HL-60 (cell line): ENCODE results near the gene WDR90.

Source experiments
- GABPA ChIP-seq: IDR thresholded peaks from 2 replicates; pipeline ENCODE4 v1.6.1; 2012; ENCODE audit warnings: low read depth
- TF ChIP-seq, protein P1 (sequence below): IDR thresholded peaks from one replicate; pipeline ENCODE4 v1.5.1; 2011; ENCODE audit warnings: low read length, control low read depth, inconsistent platforms; ENCODE audit not compliant: insufficient read depth

DNA sequence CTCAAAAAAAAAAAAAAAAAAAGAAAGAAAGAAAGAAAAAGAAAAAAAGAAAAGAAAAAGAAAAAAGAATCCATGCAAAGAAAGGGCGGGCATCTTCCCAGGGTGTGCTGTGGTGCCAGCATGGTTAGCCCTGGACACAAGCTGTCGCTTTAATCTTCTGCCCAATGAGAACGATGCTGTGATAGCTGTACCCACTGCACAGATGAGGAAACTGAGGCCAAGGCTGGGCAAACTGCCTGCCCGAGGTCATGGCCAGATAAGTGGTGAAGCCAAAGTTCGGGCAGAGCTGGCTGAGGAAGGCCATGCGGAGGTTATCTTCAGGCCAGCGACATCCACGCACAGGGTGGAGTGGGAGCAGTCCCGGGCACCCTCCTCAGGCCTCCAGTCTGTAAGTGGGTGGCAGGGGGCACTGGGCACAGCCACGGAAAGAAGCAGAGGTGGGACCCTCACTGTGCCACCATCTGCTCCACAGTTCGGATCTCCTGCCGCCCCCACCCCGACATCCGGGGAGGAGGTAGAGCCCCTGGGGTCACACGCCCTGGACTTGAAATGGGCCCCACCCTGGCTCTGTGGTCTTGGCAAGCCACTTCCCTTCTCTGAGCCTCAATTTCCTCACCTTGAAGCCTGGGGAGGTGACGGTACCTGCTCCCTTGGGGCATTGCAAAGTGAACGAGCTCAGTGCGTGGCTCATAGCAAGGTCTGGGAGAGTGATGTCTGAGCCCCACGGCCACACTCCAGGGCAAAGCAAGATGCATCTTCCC, 49.9 kb downstream of the WDR90 start:
- TF ChIP-seq, protein P1, sequence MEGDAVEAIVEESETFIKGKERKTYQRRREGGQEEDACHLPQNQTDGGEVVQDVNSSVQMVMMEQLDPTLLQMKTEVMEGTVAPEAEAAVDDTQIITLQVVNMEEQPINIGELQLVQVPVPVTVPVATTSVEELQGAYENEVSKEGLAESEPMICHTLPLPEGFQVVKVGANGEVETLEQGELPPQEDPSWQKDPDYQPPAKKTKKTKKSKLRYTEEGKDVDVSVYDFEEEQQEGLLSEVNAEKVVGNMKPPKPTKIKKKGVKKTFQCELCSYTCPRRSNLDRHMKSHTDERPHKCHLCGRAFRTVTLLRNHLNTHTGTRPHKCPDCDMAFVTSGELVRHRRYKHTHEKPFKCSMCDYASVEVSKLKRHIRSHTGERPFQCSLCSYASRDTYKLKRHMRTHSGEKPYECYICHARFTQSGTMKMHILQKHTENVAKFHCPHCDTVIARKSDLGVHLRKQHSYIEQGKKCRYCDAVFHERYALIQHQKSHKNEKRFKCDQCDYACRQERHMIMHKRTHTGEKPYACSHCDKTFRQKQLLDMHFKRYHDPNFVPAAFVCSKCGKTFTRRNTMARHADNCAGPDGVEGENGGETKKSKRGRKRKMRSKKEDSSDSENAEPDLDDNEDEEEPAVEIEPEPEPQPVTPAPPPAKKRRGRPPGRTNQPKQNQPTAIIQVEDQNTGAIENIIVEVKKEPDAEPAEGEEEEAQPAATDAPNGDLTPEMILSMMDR, result no peak
- TF ChIP-seq GABPA, result no peak
